ENCODE measurements around the gene ADAMTS5. TPM values are rescaled to one million over a fixed set of nuclear protein-coding genes. Genes with fewer than 3 reads are reported as not detected.

Gene ADAMTS5
- total and polyA plus RNA-seq, 8 donors: 1.5 to 11.4 (median 8.6) TPM

DNA sequence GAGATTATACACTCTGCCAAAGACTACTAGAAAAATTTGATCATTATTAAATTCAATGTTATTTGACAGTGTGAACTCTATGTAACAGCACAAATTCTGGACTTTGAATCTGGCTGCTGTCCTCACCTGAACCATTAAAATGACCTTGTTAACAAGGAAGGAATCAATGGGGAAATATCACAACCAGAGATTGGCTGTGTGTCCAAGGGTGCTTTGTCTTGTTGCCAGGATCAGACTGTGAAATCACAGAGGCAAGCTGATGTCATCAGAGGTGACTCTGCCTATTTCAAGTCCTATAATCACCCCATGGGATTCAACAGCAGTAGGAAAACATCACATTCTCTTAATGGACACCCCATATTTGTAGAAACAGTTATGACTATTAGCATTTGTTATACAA is 46.8 kb downstream of the ADAMTS5 start:
- DNase-seq: no peak
- no peak overlapping the region for H3K27ac ChIP-seq
- no peak for ATAC-seq
- no peaks in the 10 kb centered on the region for H3K27me3 ChIP-seq
- H3K36me3 ChIP-seq: no peaks in the 10 kb centered on the region
- intact Hi-C loops (cut with DNase I): no loop called here
- TF ChIP-seq, protein P1, sequence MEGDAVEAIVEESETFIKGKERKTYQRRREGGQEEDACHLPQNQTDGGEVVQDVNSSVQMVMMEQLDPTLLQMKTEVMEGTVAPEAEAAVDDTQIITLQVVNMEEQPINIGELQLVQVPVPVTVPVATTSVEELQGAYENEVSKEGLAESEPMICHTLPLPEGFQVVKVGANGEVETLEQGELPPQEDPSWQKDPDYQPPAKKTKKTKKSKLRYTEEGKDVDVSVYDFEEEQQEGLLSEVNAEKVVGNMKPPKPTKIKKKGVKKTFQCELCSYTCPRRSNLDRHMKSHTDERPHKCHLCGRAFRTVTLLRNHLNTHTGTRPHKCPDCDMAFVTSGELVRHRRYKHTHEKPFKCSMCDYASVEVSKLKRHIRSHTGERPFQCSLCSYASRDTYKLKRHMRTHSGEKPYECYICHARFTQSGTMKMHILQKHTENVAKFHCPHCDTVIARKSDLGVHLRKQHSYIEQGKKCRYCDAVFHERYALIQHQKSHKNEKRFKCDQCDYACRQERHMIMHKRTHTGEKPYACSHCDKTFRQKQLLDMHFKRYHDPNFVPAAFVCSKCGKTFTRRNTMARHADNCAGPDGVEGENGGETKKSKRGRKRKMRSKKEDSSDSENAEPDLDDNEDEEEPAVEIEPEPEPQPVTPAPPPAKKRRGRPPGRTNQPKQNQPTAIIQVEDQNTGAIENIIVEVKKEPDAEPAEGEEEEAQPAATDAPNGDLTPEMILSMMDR (IDR thresholded peaks at IDR 0.05): no peak
- no peak overlapping the region for H3K4me3 ChIP-seq
- no peaks in the 10 kb centered on the region for H3K4me1 ChIP-seq
- H3K9me3 ChIP-seq: no peaks in the 10 kb centered on the region

DNA sequence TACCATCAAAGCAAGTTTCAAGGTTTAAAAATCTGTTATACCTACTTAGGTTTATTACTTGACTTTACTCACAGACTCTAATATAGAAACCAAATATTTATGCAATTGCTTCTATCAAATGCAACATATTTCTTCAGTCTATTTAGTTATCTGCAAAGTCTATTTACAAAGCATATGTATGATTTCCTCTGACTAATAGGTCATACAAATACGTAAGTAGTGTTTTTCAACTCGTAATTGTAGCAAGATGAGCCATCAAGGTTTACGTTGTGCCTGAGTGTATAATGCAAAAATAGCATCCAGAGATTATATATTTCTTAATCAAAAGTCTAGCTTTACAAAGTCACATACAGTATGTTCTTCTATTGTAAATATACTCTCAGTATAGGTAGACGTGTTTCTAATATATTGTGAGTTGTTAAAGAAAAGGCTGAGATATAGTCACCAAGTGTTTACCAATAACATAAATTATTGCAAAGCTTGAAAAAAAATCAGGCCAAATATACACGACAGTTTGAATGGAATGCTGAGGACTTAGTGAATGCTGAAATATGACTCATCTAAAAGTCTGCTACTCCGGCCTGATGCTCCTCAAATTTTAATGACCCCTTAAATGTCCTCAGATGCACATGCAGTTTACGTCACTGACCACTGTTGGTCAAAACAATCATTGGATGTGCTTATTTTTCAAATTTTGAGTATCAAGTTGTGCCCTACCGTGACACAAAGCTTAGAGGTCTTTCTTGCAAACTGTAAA is 48.4 kb downstream of the ADAMTS5 start:
- TF ChIP-seq, protein P1 (IDR thresholded peaks at IDR 0.05): no peak
- no peaks in the 10 kb centered on the region for H3K27me3 ChIP-seq
- intact Hi-C loops (cut with DNase I): no loop called here

DNA sequence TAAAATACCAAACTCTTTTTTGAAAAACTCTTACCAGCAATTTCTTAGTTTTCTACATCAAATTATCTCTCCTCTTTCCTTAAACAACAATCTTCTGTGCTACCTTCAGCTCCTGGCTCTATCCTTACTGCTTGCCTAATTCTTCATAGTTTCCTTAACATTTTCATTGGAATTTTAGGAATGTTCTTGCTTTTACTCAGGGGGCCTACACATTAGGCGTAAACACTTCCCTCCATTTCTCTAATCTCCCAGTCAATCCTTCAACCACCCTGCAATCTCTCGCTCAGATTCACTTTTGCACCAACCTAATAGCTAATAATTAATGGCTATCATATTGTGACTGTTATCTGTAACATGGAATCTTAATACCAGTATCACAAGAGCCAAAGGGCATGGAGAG is 50.1 kb downstream of the ADAMTS5 start:
- intact Hi-C loops (cut with DNase I): no loop called here
- TF ChIP-seq, protein P1 (IDR thresholded peaks at IDR 0.05): no peak
- Histone ChIP-seq H3K36me3 (no peaks in the 10 kb centered on the region), H3K27me3 (no peaks in the 10 kb centered on the region), H3K4me3 (no peak overlapping the region), H3K27ac (no peak overlapping the region), H3K9me3 (no peaks in the 10 kb centered on the region), H3K4me1 (no peaks in the 10 kb centered on the region)
- no peak for DNase-seq
- no peak for ATAC-seq

More for the DNA sequence above, 48.4 kb downstream of the ADAMTS5 start:
- ATAC-seq (no peak), DNase-seq (no peak)
- H3K36me3 ChIP-seq: no peaks in the 10 kb centered on the region
- no peaks in the 10 kb centered on the region for H3K4me1 ChIP-seq
- H3K27ac ChIP-seq: no peak overlapping the region
- no peak overlapping the region for H3K4me3 ChIP-seq
- no peaks in the 10 kb centered on the region for H3K9me3 ChIP-seq

DNA sequence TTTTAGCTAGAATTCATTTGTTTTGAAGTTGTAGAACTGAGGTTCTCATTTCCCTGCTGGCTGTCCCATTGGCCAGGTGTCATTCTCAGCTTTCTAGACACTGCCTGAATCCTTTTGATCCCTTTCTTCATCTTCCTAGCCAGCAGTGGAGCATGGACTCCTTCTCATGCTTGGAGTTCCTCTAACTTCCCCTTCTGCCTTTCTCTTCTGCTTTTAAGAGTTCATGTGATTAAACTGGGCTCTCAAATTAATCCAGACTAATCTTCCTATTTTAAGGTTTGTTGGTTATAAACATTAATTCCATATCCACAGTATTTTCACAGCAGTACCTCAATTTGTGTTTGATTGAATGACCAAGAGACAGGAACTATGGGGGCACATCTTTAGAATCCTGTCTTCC is 52.3 kb downstream of the ADAMTS5 start:
- intact Hi-C loops (cut with DNase I): no loop called here
- TF ChIP-seq, protein P1 (IDR thresholded peaks at IDR 0.05): no peak
- H3K4me3 ChIP-seq: no peak overlapping the region
- DNase-seq (no peak), ATAC-seq (no peak)
- H3K27me3 ChIP-seq: no peaks in the 10 kb centered on the region
- no peaks in the 10 kb centered on the region for H3K4me1 ChIP-seq
- no peaks in the 10 kb centered on the region for H3K36me3 ChIP-seq
- no peak overlapping the region for H3K27ac ChIP-seq
- no peaks in the 10 kb centered on the region for H3K9me3 ChIP-seq

DNA sequence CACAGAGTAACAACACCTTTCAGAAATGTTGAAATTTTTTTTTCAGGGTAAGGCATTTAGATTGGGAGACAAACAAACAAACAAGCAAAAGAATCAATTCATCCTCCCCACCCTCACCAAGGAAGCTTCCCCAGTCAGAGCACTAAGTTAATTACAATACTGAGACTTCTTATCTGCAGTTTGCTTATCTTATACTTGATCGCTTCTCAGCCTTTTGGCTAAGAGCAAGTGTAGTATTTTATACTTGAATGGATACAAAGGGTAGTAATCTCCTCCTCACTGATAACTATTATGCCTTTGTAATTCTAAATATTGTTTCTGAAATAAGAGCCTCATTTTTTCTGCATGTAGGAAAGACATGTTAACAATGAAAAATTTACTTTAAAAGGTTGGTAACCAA is 54.4 kb downstream of the ADAMTS5 start:
- no peak overlapping the region for H3K4me3 ChIP-seq
- DNase-seq (no peak), ATAC-seq (no peak)
- no peaks in the 10 kb centered on the region for H3K27me3 ChIP-seq
- no peaks in the 10 kb centered on the region for H3K4me1 ChIP-seq
- intact Hi-C loops (cut with DNase I): no loop called here
- TF ChIP-seq, protein P1 (IDR thresholded peaks at IDR 0.05): no peak
- H3K9me3 ChIP-seq: no peaks in the 10 kb centered on the region
- H3K36me3 ChIP-seq: no peaks in the 10 kb centered on the region
- H3K27ac ChIP-seq: no peak overlapping the region
